ENCODE results near the gene SPDYE1. TPM values are rescaled to one million over a fixed set of nuclear protein-coding genes. Genes with fewer than 3 reads are reported as not detected.

The SPDYE1 gene
- polyA plus RNA-seq, 3 donors: not detected

- peak overlapping the region in 3 of 7 donors; percentile 37 to 48 (median 40) for H3K27ac Mint-ChIP-seq
- no peaks in the 10 kb centered on the region for H3K9me3 Mint-ChIP-seq
- Histone ChIP-seq H3K9me3 (replicated peaks in 1 of 2; ENCODE audit: control insufficient read depth in 1 of 2, insufficient read depth in 1 of 2, low read length in 2 of 2) (no peaks in the 10 kb centered on the region), H3K36me3 (replicated peaks in 1 of 2; ENCODE audit: control insufficient read depth in 1 of 2, insufficient read depth in 2 of 2, low read length in 2 of 2) (peaks cover 93 to 100% of the 10 kb centered on the region in 2 donors), H3K4me1 (ENCODE audit: control insufficient read depth in 1 of 2, insufficient read depth in 2 of 2, low read length in 2 of 2) (no peaks in the 10 kb centered on the region), H2AFZ (ENCODE audit: insufficient read depth, low read depth, low read length, poor library complexity, severe bottlenecking) (no peak overlapping the region), H3K27me3 (ENCODE audit: control insufficient read depth in 2 of 2, insufficient read depth in 2 of 2, low read length in 2 of 2) (no peaks in the 10 kb centered on the region), H3K4me3 (replicated peaks in 1 of 3; ENCODE audit: low read depth in 2 of 3, low read length in 3 of 3) (no peak overlapping the region), H3K79me2 (ENCODE audit: insufficient read depth, low read length) (peaks cover 50% of the 10 kb centered on the region), H3K27ac (ENCODE audit: low read depth in 1 of 2, low read length in 2 of 2) (peak overlapping the region in 1 of 2 donors; percentile 24), H4K20me1 (ENCODE audit: insufficient read depth, low read length) (peaks cover 100% of the 10 kb centered on the region), H3K4me2 (replicated peaks; ENCODE audit: extremely low read depth, low read length, poor library complexity, severe bottlenecking) (no peak overlapping the region), H3K9ac (ENCODE audit: insufficient read depth, low read length, poor library complexity, severe bottlenecking) (no peak overlapping the region)
- intact Hi-C loops (cut with micrococcal nuclease): no loop called here
- H3K4me1 Mint-ChIP-seq: no peaks in the 10 kb centered on the region
- 95% methylated on average over 11 of the region's 11 CpGs for WGBS (ENCODE audit: insufficient coverage)
- no peak for TF ChIP-seq CTCF (IDR thresholded peaks at IDR 0.05)
- no peak overlapping the region for H3K4me3 Mint-ChIP-seq
- peaks cover 0 to 4% (median 2%) of the 10 kb centered on the region in 3 donors for H3K27me3 Mint-ChIP-seq (ENCODE audit: low read depth in 3 of 3)
- DNase-seq: no peak
- peaks cover 85 to 98% of the 10 kb centered on the region in 2 donors for H3K36me3 Mint-ChIP-seq
These were observed 59.6 kb downstream of the SPDYE1 start for GRCh38 chr7:44057181-44057848.

- Histone ChIP-seq H3K9me3 (replicated peaks in 1 of 2; ENCODE audit: control insufficient read depth in 1 of 2, insufficient read depth in 1 of 2, low read length in 2 of 2) (no peaks in the 10 kb centered on the region), H3K4me1 (ENCODE audit: control insufficient read depth in 1 of 2, insufficient read depth in 2 of 2, low read length in 2 of 2) (no peaks in the 10 kb centered on the region), H3K4me3 (replicated peaks in 1 of 3; ENCODE audit: low read depth in 2 of 3, low read length in 3 of 3) (no peak overlapping the region), H3K27ac (ENCODE audit: low read depth in 1 of 2, low read length in 2 of 2) (no peak overlapping the region), H3K79me2 (ENCODE audit: insufficient read depth, low read length) (peaks cover 42% of the 10 kb centered on the region), H3K27me3 (ENCODE audit: control insufficient read depth in 2 of 2, insufficient read depth in 2 of 2, low read length in 2 of 2) (no peaks in the 10 kb centered on the region), H3K36me3 (replicated peaks in 1 of 2; ENCODE audit: control insufficient read depth in 1 of 2, insufficient read depth in 2 of 2, low read length in 2 of 2) (peaks cover 89 to 95% of the 10 kb centered on the region in 2 donors), H2AFZ (ENCODE audit: insufficient read depth, low read depth, low read length, poor library complexity, severe bottlenecking) (no peak overlapping the region), H3K9ac (ENCODE audit: insufficient read depth, low read length, poor library complexity, severe bottlenecking) (no peak overlapping the region), H4K20me1 (ENCODE audit: insufficient read depth, low read length) (peaks cover 100% of the 10 kb centered on the region), H3K4me2 (replicated peaks; ENCODE audit: extremely low read depth, low read length, poor library complexity, severe bottlenecking) (no peak overlapping the region)
- no peaks in the 10 kb centered on the region for H3K4me1 Mint-ChIP-seq
- H3K9me3 Mint-ChIP-seq: no peaks in the 10 kb centered on the region
- intact Hi-C loops (cut with micrococcal nuclease): no loop called here
- peak overlapping the region in 4 of 7 donors; percentile 43 to 85 (median 58) for H3K27ac Mint-ChIP-seq
- H3K27me3 Mint-ChIP-seq (ENCODE audit: low read depth in 3 of 3): peaks cover 0 to 4% (median 2%) of the 10 kb centered on the region in 3 donors
- no peak for TF ChIP-seq CTCF (IDR thresholded peaks at IDR 0.05)
- 89% methylated on average over 27 of the region's 30 CpGs for WGBS (ENCODE audit: insufficient coverage)
- peaks cover 81 to 90% of the 10 kb centered on the region in 2 donors for H3K36me3 Mint-ChIP-seq
- no peak overlapping the region for H3K4me3 Mint-ChIP-seq
- DNase-seq: no peak
These were observed 60.4 kb downstream of the SPDYE1 start for GRCh38 chr7:44057849-44058758.
